HepG2 (cell line): ENCODE data around the gene SNX9.

ENCODE experiments used
- CEBPG ChIP-seq: IDR thresholded peaks from 2 replicates; pipeline ENCODE4 v1.6.1; 2016
- CTCF ChIP-seq: sonication (generic); formaldehyde crosslinking; IDR thresholded peaks from 2 replicates; pipeline ENCODE4 v1.5.0; 2020; ENCODE audit warnings: mild to moderate bottlenecking, missing genetic modification reagents, moderate library complexity
- HBP1 ChIP-seq: IDR thresholded peaks from 2 replicates; pipeline ENCODE4 v1.6.1; 2016; ENCODE audit warnings: low read depth, control low read depth
- HDAC6 ChIP-seq: fragments of 200-600 bp; sonication (generic); IDR thresholded peaks from 2 replicates; pipeline ENCODE4 v1.7.0; 2017; ENCODE audit warnings: mild to moderate bottlenecking, antibody characterized with exemption, low read length, low read depth
- KDM6A ChIP-seq: IDR thresholded peaks from 2 replicates; pipeline ENCODE4 v1.6.1; 2016; ENCODE audit warnings: low read depth
- POLR2A ChIP-seq, 2 experiments: IDR thresholded peaks; 2 replicates each; pipeline ENCODE4 v1.6.1; 2011; ENCODE audit warnings: low read depth in 2 of 2, low read length in 2 of 2, mild to moderate bottlenecking in 1 of 2, moderate library complexity in 1 of 2; ENCODE audit not compliant: insufficient read depth in 1 of 2
- RAD51 ChIP-seq: fragments of 450-650 bp; IDR thresholded peaks from 2 replicates; pipeline ENCODE4 v1.6.1; 2016; ENCODE audit warnings: borderline replicate concordance
- ZNF207 ChIP-seq: fragments of 450-650 bp; IDR thresholded peaks from 2 replicates; pipeline ENCODE4 v1.6.1; 2016; ENCODE audit warnings: antibody characterized with exemption, borderline replicate concordance
- ZNF296 ChIP-seq: sonication (generic); formaldehyde crosslinking; conservative IDR thresholded peaks from 2 replicates; pipeline ENCODE4 v1.5.0; 2020; ENCODE audit warnings: mild to moderate bottlenecking, missing genetic modification reagents
- ZNF639 ChIP-seq: conservative IDR thresholded peaks from 2 replicates; pipeline ENCODE4 v1.6.1; 2018; ENCODE audit warnings: missing genetic modification reagents

- no peak for TF ChIP-seq HDAC6
- no peak for TF ChIP-seq ZNF207
- no peak for TF ChIP-seq HBP1
- TF ChIP-seq CEBPG (CRISPR knock-in tag), result no peak
- no peak for TF ChIP-seq RAD51
- TF ChIP-seq KDM6A (CRISPR knock-in tag), result no peak
- no peak for TF ChIP-seq POLR2A (IDR thresholded peaks at IDR 0.05; ENCODE audit: insufficient read depth in 1 of 2, low read depth in 2 of 2, low read length in 2 of 2)
- no peak for TF ChIP-seq ZNF639 (CRISPR knock-in tag)
- TF ChIP-seq CTCF (CRISPR knock-in tag), result no peak
- no peak for TF ChIP-seq ZNF296 (CRISPR knock-in tag)
Measured at GRCh38 chr6:157868835-157869234, 45.8 kb downstream of the SNX9 start.
